ENCODE data around the gene PKDREJ.

The PKDREJ gene

GRCh38 chr22:46209262-46209661 lies 53.9 kb downstream of the PKDREJ start:
- Histone ChIP-seq H3K9me2 (replicated peaks; ENCODE audit: control insufficient read depth, low read length) (no peaks in the 10 kb centered on the region), H3K27me3 (ENCODE audit: control insufficient read depth, low read length) (no peaks in the 10 kb centered on the region), H3K4me2 (ENCODE audit: low read length) (no peak overlapping the region), H3K79me2 (ENCODE audit: control insufficient read depth, low read length) (no peaks in the 10 kb centered on the region), H3K4me3 (ENCODE audit: low read length) (no peak overlapping the region), H3K36me3 (ENCODE audit: control insufficient read depth, low read length) (no peaks in the 10 kb centered on the region), H3K9me3 (ENCODE audit: control insufficient read depth, insufficient read depth, low read length) (no peaks in the 10 kb centered on the region), H3K27ac (ENCODE audit: low read depth, low read length) (no peak overlapping the region), H3F3A (ENCODE audit: control insufficient read depth, insufficient read depth) (no peaks in the 10 kb centered on the region), H3K4me1 (ENCODE audit: control insufficient read depth, low read length) (no peaks in the 10 kb centered on the region), H4K20me1 (ENCODE audit: control insufficient read depth, insufficient read depth, low read depth, low read length) (no peaks in the 10 kb centered on the region)
- TF ChIP-seq EZH2phosphoT487 (IDR thresholded peaks at IDR 0.05; ENCODE audit: borderline replicate concordance, low read length), result no peak
- no peak for TF ChIP-seq CTCF (IDR thresholded peaks at IDR 0.05; ENCODE audit: low read depth, low read length, poor library complexity, severe bottlenecking)

All from DOHH2 (cell line).